GM18951 (cell line): ENCODE measurements around the gene DISP2.

Experiments used
- POLR2A ChIP-seq: IDR thresholded peaks from 4 replicates; pipeline ENCODE4 v1.6.1; 2011; ENCODE audit warnings: mild to moderate bottlenecking; ENCODE audit not compliant: insufficient read length, insufficient read depth; ENCODE audit errors: extremely low read depth
- in situ Hi-C: fragments of 300-500 bp; cut with MboI; formaldehyde crosslinking; loops from one replicate; pipeline ENCODE4 v1.12.0; 2022; ENCODE audit warnings: low sequenced_read_pairs, mixed read lengths, inconsistent platforms; ENCODE audit not compliant: unreplicated experiment

Gene DISP2

DNA sequence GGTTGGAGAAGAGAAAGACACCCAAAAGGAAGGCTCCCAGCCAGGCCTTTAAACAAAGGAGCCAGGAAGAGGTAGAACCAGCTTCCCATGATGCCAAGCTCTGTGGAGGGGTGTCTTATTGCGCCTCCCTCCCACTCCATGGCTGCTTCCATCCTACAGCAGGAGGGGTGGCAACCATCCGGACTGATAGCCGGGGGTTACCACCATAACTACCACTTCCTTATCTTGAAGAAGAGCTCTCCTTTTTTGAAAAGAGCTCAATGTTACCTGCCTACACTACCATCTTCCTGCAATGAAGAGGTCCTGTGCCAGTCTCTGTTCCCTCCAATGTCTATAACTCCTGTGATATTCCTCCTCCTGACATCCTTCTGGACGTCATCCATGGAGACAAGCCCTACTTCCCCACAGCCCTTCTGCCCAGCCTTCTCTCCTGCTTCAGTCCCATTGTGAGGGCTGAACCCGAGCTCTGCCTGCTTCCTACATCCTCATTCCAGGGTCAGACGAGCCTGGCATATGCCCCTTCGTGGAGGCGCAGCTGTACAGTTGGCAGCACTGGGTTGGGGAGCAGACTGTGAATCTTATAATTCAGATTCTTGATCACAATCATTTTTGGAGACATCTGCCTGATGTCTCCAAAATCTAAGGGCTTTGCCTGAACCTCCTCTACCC is 25.8 kb upstream of the DISP2 start:
- no peak for TF ChIP-seq POLR2A
- in situ Hi-C loops, result no loop called here

- in situ Hi-C loops, result no loop called here
- no peak for TF ChIP-seq POLR2A
Observed at GRCh38 chr15:40333922-40334492, 24.0 kb upstream of the DISP2 start.

DNA sequence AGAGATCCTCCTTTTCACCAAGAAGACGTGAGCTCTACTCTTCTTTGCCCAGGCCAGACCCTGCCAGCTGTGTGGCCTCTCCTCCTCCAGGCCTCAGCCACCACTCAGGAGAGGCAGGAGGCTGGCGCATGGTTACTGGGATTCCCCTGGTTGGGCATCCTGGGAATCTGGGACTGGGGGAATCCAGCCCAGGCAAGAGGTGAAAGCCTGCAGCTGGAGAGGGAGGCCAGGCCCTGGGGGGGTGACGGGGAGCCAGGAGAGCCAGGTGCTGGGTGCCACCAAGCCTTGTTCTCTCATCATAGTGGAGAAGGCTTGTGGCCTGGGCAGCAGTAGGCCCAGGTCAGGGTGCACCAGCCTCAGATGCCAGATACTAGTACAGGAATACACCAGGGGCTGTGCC is 23.5 kb upstream of the DISP2 start:
- in situ Hi-C loops, result no loop called here
- no peak for TF ChIP-seq POLR2A

- in situ Hi-C loops, result no loop called here
- no peak for TF ChIP-seq POLR2A
Observed at GRCh38 chr15:40334941-40335795, 22.9 kb upstream of the DISP2 start.

- in situ Hi-C loops, result no loop called here
- TF ChIP-seq POLR2A, result no peak
Observed at GRCh38 chr15:40335938-40336743, 21.9 kb upstream of the DISP2 start.

- TF ChIP-seq POLR2A, result no peak
Observed at GRCh38 chr15:40336744-40337122, 21.3 kb upstream of the DISP2 start.

GRCh38 chr15:40337597-40337996 is 20.4 kb upstream of the DISP2 start:
- no peak for TF ChIP-seq POLR2A
- in situ Hi-C loops, result no loop called here

More at GRCh38 chr15:40336744-40337122, 21.3 kb upstream of the DISP2 start:
- in situ Hi-C loops, result no loop called here

DNA sequence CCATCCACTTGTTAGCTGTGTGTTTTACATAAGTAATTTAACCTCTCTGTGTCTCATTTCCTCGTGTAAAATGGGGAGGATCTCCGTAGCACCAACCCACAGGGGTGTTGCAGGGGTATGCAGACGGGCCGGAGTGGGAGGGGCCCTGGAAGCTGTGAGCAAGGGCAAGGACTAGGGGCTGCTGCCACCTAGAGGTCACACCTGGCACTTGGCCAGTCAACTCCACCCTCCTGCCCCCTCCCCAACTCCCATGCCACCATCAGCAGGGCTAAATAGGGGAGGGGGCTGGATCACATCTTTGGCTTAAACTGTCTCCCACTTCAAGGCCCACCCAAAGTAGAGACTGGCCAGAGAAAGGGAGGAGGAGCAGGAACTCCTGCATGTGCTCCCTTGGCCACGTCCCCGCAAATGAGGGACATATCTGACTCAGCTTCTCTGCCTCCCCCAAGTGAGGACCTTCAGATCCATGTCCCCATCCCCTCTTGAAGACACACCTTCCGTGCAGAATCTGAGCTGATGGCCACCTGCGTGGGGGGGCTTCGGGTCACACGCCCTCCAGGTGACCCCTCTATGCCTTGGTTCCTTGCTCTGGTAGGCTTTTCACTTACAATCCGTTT is 19.9 kb upstream of the DISP2 start:
- in situ Hi-C loops, result no loop called here
- TF ChIP-seq POLR2A, result no peak

DNA sequence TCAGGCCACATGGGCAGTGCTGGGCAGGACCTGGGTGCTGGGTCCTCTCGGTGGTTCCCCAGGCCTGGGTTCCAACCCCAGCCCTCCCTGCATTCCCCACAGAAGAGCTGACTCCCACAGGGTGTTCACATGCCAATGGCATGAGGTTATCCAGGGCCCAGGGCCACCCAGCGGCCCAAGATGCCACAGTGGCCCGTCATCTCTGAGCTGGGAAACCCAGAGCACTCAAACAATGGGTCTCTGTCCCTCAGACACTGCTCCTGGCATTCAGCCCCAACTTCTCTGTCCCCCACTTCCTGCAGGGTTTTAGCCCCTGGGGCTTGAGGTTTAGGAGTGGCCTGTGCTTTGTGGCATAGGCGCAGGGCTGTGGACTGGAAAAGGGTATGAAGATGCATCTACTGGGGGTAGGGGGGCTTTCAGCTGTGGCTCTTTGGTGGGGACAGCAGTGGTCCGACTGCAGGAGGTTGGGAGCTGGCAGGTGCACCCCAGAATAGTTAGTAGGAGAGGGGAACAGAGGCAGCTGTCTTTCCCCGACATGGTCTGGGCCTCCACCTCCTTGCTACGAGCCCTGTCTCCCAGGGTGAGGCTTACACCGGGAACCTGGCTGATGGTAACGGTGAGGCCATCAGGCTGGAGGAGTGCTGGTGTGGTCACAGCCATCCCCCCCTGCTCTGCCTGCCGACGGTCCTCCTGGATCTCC is 18.9 kb upstream of the DISP2 start:
- TF ChIP-seq POLR2A, result no peak
- in situ Hi-C loops, result no loop called here

DNA sequence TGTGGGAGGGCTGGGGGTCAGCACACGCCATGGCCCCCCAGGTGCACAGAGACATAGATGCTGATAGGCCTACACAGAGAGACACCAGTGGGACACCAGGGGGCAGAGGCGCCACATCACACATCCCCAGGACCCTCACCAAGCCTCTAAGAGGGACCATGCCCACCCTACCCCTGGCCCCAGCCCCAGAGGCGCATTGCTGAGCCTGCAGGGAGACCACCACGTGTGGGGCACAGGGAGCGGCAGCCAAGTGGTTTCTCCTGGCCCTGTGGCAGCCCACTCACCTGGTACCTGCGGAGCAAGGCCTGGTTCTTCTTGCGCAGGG is 18.4 kb upstream of the DISP2 start:
- no peak for TF ChIP-seq POLR2A
- in situ Hi-C loops, result no loop called here

DNA sequence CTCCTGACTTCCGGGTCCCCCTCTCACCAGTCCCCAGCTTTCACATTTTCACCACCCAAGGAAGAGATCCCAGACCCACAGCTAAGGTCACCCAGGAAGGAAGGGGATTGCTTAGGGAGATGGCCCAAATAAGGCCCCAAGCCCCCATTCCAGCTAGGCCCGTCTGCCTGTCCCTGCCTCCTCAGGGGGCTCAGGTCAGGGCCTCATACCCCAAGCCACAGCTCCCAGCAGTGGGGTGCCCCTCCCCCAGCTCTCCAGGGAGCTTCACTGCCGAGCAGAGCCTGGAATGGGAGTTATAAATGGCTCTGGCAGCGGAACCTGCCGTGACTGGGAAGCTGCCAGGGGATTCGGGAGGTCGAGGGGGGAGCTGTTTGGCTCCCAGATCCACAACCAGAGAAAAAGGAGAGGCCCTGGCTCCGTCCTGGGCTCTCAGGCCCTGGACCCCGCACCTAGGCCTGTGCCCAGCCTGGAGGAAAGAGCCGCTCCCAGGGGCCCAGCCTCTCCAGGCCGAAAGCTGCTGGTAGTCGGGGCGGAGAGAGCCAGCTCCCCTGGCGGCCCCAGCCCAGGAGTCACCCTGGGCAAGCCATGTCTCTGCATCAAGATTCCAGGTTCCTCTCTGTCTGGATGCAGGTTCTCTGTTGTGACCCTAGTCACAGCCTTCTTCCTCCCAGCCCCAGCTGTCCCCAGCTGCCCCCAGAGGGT is 17.8 kb upstream of the DISP2 start:
- no peak for TF ChIP-seq POLR2A

More for the DNA sequence above, 17.8 kb upstream of the DISP2 start:
- in situ Hi-C loops, result loop anchor here (10.0 kb wide), 1 partner anchor 85 kb away; no protein-coding TSS in a partner anchor
